GM12801 (cell line): ENCODE results near the gene C2orf49.

Experiments
- TF ChIP-seq, protein P1 (sequence below): IDR thresholded peaks from one replicate; pipeline ENCODE4 v1.5.1; 2011; ENCODE audit warnings: control low read depth; ENCODE audit not compliant: insufficient read length; ENCODE audit errors: extremely low read depth

Gene C2orf49

GRCh38 chr2:105321875-105322646, 15.3 kb upstream of the C2orf49 start:
- TF ChIP-seq, protein P1, sequence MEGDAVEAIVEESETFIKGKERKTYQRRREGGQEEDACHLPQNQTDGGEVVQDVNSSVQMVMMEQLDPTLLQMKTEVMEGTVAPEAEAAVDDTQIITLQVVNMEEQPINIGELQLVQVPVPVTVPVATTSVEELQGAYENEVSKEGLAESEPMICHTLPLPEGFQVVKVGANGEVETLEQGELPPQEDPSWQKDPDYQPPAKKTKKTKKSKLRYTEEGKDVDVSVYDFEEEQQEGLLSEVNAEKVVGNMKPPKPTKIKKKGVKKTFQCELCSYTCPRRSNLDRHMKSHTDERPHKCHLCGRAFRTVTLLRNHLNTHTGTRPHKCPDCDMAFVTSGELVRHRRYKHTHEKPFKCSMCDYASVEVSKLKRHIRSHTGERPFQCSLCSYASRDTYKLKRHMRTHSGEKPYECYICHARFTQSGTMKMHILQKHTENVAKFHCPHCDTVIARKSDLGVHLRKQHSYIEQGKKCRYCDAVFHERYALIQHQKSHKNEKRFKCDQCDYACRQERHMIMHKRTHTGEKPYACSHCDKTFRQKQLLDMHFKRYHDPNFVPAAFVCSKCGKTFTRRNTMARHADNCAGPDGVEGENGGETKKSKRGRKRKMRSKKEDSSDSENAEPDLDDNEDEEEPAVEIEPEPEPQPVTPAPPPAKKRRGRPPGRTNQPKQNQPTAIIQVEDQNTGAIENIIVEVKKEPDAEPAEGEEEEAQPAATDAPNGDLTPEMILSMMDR: no peak

DNA sequence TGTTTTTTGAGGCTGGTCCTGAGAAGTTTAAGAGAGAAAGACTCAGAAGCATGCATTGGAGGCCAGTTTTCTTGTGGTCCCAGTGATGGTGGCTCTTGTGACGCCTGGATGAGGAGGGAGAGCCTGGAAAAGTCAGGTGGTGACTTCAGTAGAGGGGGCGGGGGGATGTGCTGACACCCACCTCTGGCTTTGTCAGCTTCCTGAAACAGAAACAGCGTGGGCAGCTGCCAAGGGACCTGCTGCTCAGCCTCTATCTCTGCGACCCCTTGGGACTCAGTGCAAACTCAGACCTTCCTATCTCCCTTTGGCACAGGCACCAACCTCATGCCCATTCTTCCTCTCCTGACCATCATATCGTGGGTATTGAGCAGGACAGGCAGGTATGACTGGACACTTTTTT, 14.2 kb upstream of the C2orf49 start:
- TF ChIP-seq, protein P1: no peak

GRCh38 chr2:105324101-105324500, 13.2 kb upstream of the C2orf49 start:
- TF ChIP-seq, protein P1: no peak

DNA sequence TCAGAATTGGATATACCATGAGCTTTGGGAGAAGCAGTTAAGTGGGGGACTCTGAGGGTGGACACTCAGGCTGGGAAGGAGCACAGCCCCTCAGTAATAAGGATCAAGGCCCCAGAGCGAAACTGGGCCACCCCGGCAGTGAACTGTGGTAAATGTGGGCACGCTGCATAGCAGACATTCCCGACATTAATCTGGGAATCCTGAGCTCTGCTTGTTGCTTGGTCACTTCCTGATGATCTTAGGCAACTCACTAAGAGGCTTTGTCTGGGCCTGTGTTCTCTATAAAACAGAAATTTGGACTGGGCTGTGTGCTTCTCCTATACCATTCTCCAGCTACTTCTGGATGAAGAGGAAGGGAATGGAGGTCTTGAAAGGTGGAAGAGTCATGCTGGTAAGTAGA, 12.6 kb upstream of the C2orf49 start:
- TF ChIP-seq, protein P1: no peak

DNA sequence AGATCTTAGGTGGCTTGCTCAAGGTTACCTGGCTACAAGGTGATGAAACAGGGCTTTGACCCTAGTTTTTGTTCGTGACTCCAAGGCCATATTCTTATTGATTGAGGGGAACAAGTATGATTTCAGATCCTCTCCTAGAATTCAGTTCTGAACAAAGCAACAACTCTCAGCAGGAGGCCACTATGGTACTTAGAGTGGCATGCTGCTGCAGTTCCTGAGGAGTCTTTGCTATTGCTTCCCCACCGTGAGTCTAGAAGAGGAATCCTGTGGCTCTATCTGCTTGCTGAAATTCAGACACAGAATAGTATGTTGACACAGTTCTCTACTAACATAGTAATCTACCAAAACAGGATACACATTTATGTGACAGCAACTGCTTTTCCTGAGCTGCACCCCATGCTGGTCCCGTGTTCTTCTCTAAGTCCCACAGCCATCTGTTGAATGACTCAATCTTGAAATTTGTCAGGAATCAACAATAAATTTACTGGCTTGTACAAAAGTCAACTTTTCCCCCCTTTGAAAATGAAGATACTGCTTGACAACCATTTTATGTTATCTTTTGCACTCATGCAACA, 11.9 kb upstream of the C2orf49 start:
- TF ChIP-seq, protein P1: no peak

DNA sequence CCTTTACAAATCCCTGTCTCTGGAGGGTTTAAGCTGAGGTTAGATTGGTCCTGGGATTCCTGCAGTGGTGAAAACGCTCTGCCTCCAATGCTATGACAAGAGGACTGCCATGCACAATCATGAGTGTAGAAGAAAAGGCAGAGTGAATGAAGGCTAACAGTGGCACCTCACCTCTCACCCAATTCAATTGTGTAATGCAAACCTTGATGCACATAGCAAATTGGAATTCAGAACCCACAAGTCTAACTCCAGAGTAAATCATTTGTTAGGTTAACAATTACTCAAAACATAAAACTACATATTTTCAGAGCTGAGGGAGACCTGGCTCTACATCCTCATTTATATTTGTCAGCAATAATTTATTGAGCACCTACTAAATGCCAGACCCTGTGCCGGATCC, 9.7 kb upstream of the C2orf49 start:
- TF ChIP-seq, protein P1: no peak

GRCh38 chr2:105328281-105329196, 8.8 kb upstream of the C2orf49 start:
- TF ChIP-seq, protein P1: no peak
